Activated T-cell treated with anti-CD3 and anti-CD28 coated beads, Interleukin-2, amount 50 U/mL, for 1 hour (primary cell): ENCODE data around the gene ELMOD2.

Experiments used
- DNase-seq: peaks from one replicate; pipeline ENCODE4 v3.0.0-alpha.2; 2020

Gene ELMOD2

GRCh38 chr4:140584439-140584838, 60.5 kb downstream of the ELMOD2 start:
- DNase-seq, result no peak

- no peak for DNase-seq
Measured at GRCh38 chr4:140595065-140595464, 71.1 kb downstream of the ELMOD2 start.

- no peak for DNase-seq
Measured at GRCh38 chr4:140600408-140600807, 76.4 kb downstream of the ELMOD2 start.

GRCh38 chr4:140602714-140603113, 78.7 kb downstream of the ELMOD2 start:
- no peak for DNase-seq

GRCh38 chr4:140603286-140603685, 79.3 kb downstream of the ELMOD2 start:
- DNase-seq, result no peak
